GM12878 (cell line): ENCODE data around the gene SPTLC2. TPM values are rescaled to one million over a fixed set of nuclear protein-coding genes. Genes with fewer than 3 reads are reported as not detected.
A peak's percentile ranks its signal among the peaks of the same experiment; 100 is the strongest.

Experiments used
- ATAC-seq: fragments of 200-7000 bp; cut with Tn5 transposase; 3 replicates; pipeline ENCODE4 v1.9.1; 2020; ENCODE audit warnings: mild to moderate bottlenecking, moderate library complexity
- BruUV-seq: library from RNA; stranded (reverse); fragments of 400-500 nt; replicated peaks from 2 replicates; lab custom pipeline; 2021; lab: Mats Ljungman, UMichigan
- CTCF ChIA-PET: fragments of 300-600 bp; sonication (Branson Sonifier 250); formaldehyde crosslinking; extraction: SDS; loops from one replicate; lab custom pipeline; 2021; ENCODE audit warnings: inconsistent platforms; lab: Yijun Ruan, JAX
- POLR2A ChIA-PET: fragments of 350-600 bp; formaldehyde crosslinking; extraction: SDS; loops from one replicate; lab custom pipeline; 2021; ENCODE audit warnings: inconsistent platforms; lab: Charles Lee
- RAD21 ChIA-PET: fragments of 300-600 bp; sonication (Branson Sonifier 250); formaldehyde crosslinking; loops from one replicate; lab custom pipeline; 2023; ENCODE audit warnings: antibody characterized with exemption; ENCODE audit not compliant: unreplicated experiment; lab: Charles Lee
- SMC1A ChIA-PET: fragments of 300-600 bp; sonication (Branson Sonifier 250); formaldehyde crosslinking; loops from one replicate; lab custom pipeline; 2023; ENCODE audit not compliant: unreplicated experiment, uncharacterized antibody; lab: Charles Lee
- DNase-seq: peaks from one replicate; pipeline ENCODE4 v3.0.0-alpha.2; 2011; ENCODE audit warnings: low read depth, low spot score
- FAIRE-seq: peaks from 3 replicates; lab custom pipeline; 2011; peaks lifted over from hg19 to GRCh38; lab: Jason Lieb, UNC
- H2AFZ ChIP-seq: 2 replicates; pipeline ENCODE4 v1.6.0; 2011; ENCODE audit warnings: low read depth, low read length, control low read depth; ENCODE audit not compliant: control insufficient read depth
- H3K27ac ChIP-seq: 2 replicates; pipeline ENCODE4 v1.5.1; 2011; ENCODE audit warnings: control low read depth; ENCODE audit not compliant: control insufficient read depth, insufficient read depth
- H3K27me3 ChIP-seq, 2 experiments: replicated peaks in 1 of 2; 2 replicates each; pipeline versions ENCODE4 v1.6.0 to v1.6.1; 2011; ENCODE audit warnings: low read length in 1 of 2; ENCODE audit not compliant: control insufficient read depth in 2 of 2, insufficient read depth in 2 of 2
- H3K36me3 ChIP-seq, 2 experiments: 2 replicates each; pipeline ENCODE4 v1.5.1; 2011; ENCODE audit warnings: low read length in 1 of 2; ENCODE audit not compliant: control insufficient read depth in 2 of 2, insufficient read depth in 2 of 2
- H3K4me1 ChIP-seq: 2 replicates; pipeline ENCODE4 v1.6.1; 2011; ENCODE audit warnings: mild to moderate bottlenecking, low read length, moderate library complexity, mixed read lengths; ENCODE audit not compliant: control insufficient read depth, insufficient read depth
- H3K4me2 ChIP-seq: 2 replicates; pipeline ENCODE4 v1.6.0; 2011; ENCODE audit warnings: control low read depth; ENCODE audit not compliant: control insufficient read depth, insufficient read depth
- H3K4me3 ChIP-seq: fragments of 200-600 bp; sonication (generic); 2 replicates; pipeline ENCODE4 v1.5.1; 2016
- H3K79me2 ChIP-seq: 2 replicates; pipeline ENCODE4 v1.6.0; 2011; ENCODE audit warnings: low read length; ENCODE audit not compliant: control insufficient read depth, insufficient read depth
- H3K9ac ChIP-seq: 2 replicates; pipeline ENCODE4 v1.8.0; 2011; ENCODE audit warnings: low read length, control low read depth, mixed read lengths; ENCODE audit not compliant: control insufficient read depth, insufficient read depth
- H3K9me3 ChIP-seq: replicated peaks from 3 replicates; pipeline ENCODE4 v1.5.1; 2011; ENCODE audit warnings: mild to moderate bottlenecking, low read length; ENCODE audit not compliant: control insufficient read depth, insufficient read depth
- H4K20me1 ChIP-seq: 2 replicates; pipeline ENCODE4 v1.6.0; 2011; ENCODE audit not compliant: control insufficient read depth, insufficient read depth
- BCL3 ChIP-seq: IDR thresholded peaks from 2 replicates; pipeline ENCODE4 v1.6.1; 2011; ENCODE audit warnings: borderline replicate concordance, low read depth, mild to moderate bottlenecking, moderate library complexity, low read length; ENCODE audit not compliant: insufficient read depth, poor library complexity, severe bottlenecking
- CBX3 ChIP-seq: fragments of 200-600 bp; sonication (generic); IDR thresholded peaks from 2 replicates; pipeline ENCODE4 v1.6.1; 2016; ENCODE audit warnings: low read depth, borderline replicate concordance
- CREM ChIP-seq: IDR thresholded peaks from 2 replicates; pipeline ENCODE4 v1.6.1; 2014; ENCODE audit warnings: antibody characterized with exemption, low read depth
- EGR1 ChIP-seq, 2 experiments: IDR thresholded peaks; 1 replicate in 1 of 2; 2 replicates in 1 of 2; pipeline ENCODE4 v1.6.1; 2011 to 2012; ENCODE audit warnings: low read depth in 2 of 2, low read length in 2 of 2, borderline replicate concordance in 1 of 2, mild to moderate bottlenecking in 1 of 2, moderate library complexity in 1 of 2
- EP300 ChIP-seq, 2 experiments: fragments of 150-350 bp in 1 of 2; IDR thresholded peaks; 2 replicates each; pipeline ENCODE4 v1.6.1; 2011 to 2012; ENCODE audit warnings: low read depth in 2 of 2, low read length in 2 of 2, borderline replicate concordance in 1 of 2, improper control_type of control experiment in 1 of 2, inconsistent platforms in 1 of 2; ENCODE audit not compliant: control insufficient read depth in 1 of 2
- IRF4 ChIP-seq: IDR thresholded peaks from 2 replicates; pipeline ENCODE4 v1.6.1; 2011; ENCODE audit warnings: low read depth, low read length
- KLF5 ChIP-seq: fragments of 450-650 bp; IDR thresholded peaks from 2 replicates; pipeline ENCODE4 v1.6.1; 2014; ENCODE audit warnings: mild to moderate bottlenecking; ENCODE audit not compliant: partially characterized antibody
- NR2F1 ChIP-seq: fragments of 450-650 bp; conservative IDR thresholded peaks from 2 replicates; pipeline ENCODE4 v1.6.1; 2017; ENCODE audit warnings: mild to moderate bottlenecking
- PKNOX1 ChIP-seq: fragments of 450-650 bp; IDR thresholded peaks from 2 replicates; pipeline ENCODE4 v1.6.1; 2016; ENCODE audit warnings: mild to moderate bottlenecking
- RAD21 ChIP-seq: IDR thresholded peaks from 2 replicates; pipeline ENCODE4 v1.6.1; 2011; ENCODE audit warnings: mild to moderate bottlenecking, low read depth, low read length, moderate library complexity; ENCODE audit not compliant: insufficient read depth
- RB1 ChIP-seq: fragments of 450-650 bp; formaldehyde crosslinking; IDR thresholded peaks from 2 replicates; pipeline ENCODE4 v1.6.1; 2017; ENCODE audit warnings: mild to moderate bottlenecking, borderline replicate concordance
- REST ChIP-seq: IDR thresholded peaks from 2 replicates; pipeline ENCODE4 v1.6.1; 2012; ENCODE audit warnings: mild to moderate bottlenecking, low read depth, low read length
- TCF12 ChIP-seq: IDR thresholded peaks from 2 replicates; pipeline ENCODE4 v1.6.1; 2011; ENCODE audit warnings: low read depth, mild to moderate bottlenecking, low read length
- USF2 ChIP-seq: IDR thresholded peaks from 2 replicates; pipeline ENCODE4 v1.6.1; 2011; ENCODE audit warnings: low read depth, low read length, improper control_type of control experiment, borderline replicate concordance
- ZNF217 ChIP-seq: fragments of 450-650 bp; IDR thresholded peaks from 2 replicates; pipeline ENCODE4 v1.6.1; 2017; ENCODE audit warnings: antibody characterized with exemption, mild to moderate bottlenecking
- WGBS: methylation state at CpG from one replicate; pipeline ENCODE4 v1.1.6; 2016; ENCODE audit warnings: low lambda C conversion rate; ENCODE audit not compliant: insufficient replicate concordance, insufficient coverage; ENCODE audit errors: missing lambda C conversion rate; 5-methylcytosine and 5-hydroxymethylcytosine counted together
- in situ Hi-C: fragments of 300-500 bp; cut with MboI; formaldehyde crosslinking; loops from 9 replicates; pipeline ENCODE4 v1.14.3; 2018; ENCODE audit warnings: mixed read lengths
- intact Hi-C: fragments of 100-400 bp; cut with micrococcal nuclease; formaldehyde crosslinking; loops from one replicate; pipeline ENCODE4 v1.14.2; 2022; ENCODE audit not compliant: unreplicated experiment
- polyA plus RNA-seq, 11 experiments: library from polyadenylated mRNA; depleted of rRNA in 4 of 11; unstranded in 6 of 11; stranded (reverse) in 5 of 11; fragments of >200 nt; fragmentation: Nextera tagmentation in 4 of 11; fragmentation: Illumina TruSeq in 1 of 11; extraction: Ambion mirVana in 4 of 11; extraction: Trizol in 1 of 11; gene quantifications; 1 replicate in 1 of 11; 2 replicates in 10 of 11; pipeline versions ENCODE4 v1.2.1 to v1.2.3, GENCODE V29; 2011 to 2016; ENCODE audit warnings: inconsistent platforms in 2 of 11, missing spikeins in 2 of 11, low read depth in 1 of 11
- total RNA-seq, 4 experiments: library from RNA; depleted of rRNA in 3 of 4; stranded (reverse); fragments of >200 nt in 3 of 4; fragmentation: Illumina TruSeq in 1 of 4; extraction: Trizol in 1 of 4; gene quantifications; 2 replicates each; pipeline versions ENCODE4 v1.2.1 to v1.2.3, GENCODE V29; 2013 to 2021

Gene SPTLC2
- total and polyA plus RNA-seq, 10 of the 15 experiments (the other 5 are each of a cell fraction or from before 2014, with no cell fraction given): 6.9 to 35.1 (median 19.7) TPM

GRCh38 chr14:77478796-77479195 lies 137.6 kb downstream of the SPTLC2 start (continued):
- TF ChIP-seq EP300 (IDR thresholded peaks at IDR 0.05; ENCODE audit: borderline replicate concordance in 1 of 2, control insufficient read depth in 1 of 2, low read depth in 2 of 2, low read length in 2 of 2): peak in 1 of 2 experiments; percentile 54; a peak in 1 of 4 replicates
- 0 out of 2 replicates have a peak, but pooled peaks have one; percentile 13 for TF ChIP-seq CREM
- TF ChIP-seq NR2F1: peak; percentile 83
- TF ChIP-seq KLF5: no peak
- peak; percentile 25; the same call in 1 of the 2 replicates for TF ChIP-seq USF2
- TF ChIP-seq IRF4: peak; percentile 84; the same call in 1 of the 2 replicates
- no peak for TF ChIP-seq EGR1 (IDR thresholded peaks at IDR 0.05; ENCODE audit: borderline replicate concordance in 1 of 2, low read depth in 2 of 2, low read length in 2 of 2)
- TF ChIP-seq RB1: 0 out of 2 replicates have a peak, but pooled peaks have one; percentile 33
- TF ChIP-seq, all 136 proteins: peak for 13

- CTCF ChIA-PET: interaction anchor here (1.2 to 9.3 kb wide), 2 partner anchors 19 to 29 kb away, joined by 4 to 40 read pairs; no protein-coding TSS in a partner anchor
- ATAC-seq: no peak; the same call in 2 of the 3 replicates
- POLR2A ChIA-PET: interaction anchor here (1.4 kb wide), 1 partner anchor 10 kb away, joined by 12 read pairs; no protein-coding TSS in a partner anchor
- H3K36me3 ChIP-seq: no peaks in the 10 kb centered on the region
- RAD21 ChIA-PET: interaction anchor here (2.0 kb wide), 1 partner anchor 19 kb away, joined by 12 read pairs; the partner anchor contains the start of gene AHSA1
- no TSS peak for BruUV-seq
- no peak overlapping the region for H2AFZ ChIP-seq
- 51% methylated on average over 5 of the region's 5 CpGs for WGBS
- H3K27ac ChIP-seq: no peak overlapping the region
- H3K9me3 ChIP-seq: no peaks in the 10 kb centered on the region
- H3K9ac ChIP-seq: no peak overlapping the region
- no peak overlapping the region for H3K4me3 ChIP-seq
- H3K27me3 ChIP-seq: no peaks in the 10 kb centered on the region; a peak in 1 of 4 replicates
- in situ Hi-C loops: no loop called here
- H4K20me1 ChIP-seq: no peaks in the 10 kb centered on the region
- FAIRE-seq: no peak
- peaks cover 8% of the 10 kb centered on the region for H3K4me1 ChIP-seq
- H3K79me2 ChIP-seq: no peaks in the 10 kb centered on the region
- DNase-seq: no peak
- SMC1A ChIA-PET: interaction anchor here (0.8 to 1.4 kb wide), 3 partner anchors 19 to 74 kb away, joined by 4 to 5 read pairs (median 5); no protein-coding TSS in a partner anchor
- no peak overlapping the region for H3K4me2 ChIP-seq
- intact Hi-C loops: no loop called here
- TF ChIP-seq CBX3 (no peak), REST (no peak), PKNOX1 (no peak), EGR1 (IDR thresholded peaks at IDR 0.05; ENCODE audit: borderline replicate concordance in 1 of 2, low read depth in 2 of 2, low read length in 2 of 2) (no peak), ZNF217 (no peak), RAD21 (no peak), BCL3 (no peak), TCF12 (no peak)
Observed at GRCh38 chr14:77478029-77478428, 138.4 kb downstream of the SPTLC2 start.
